ENCODE measurements around the gene PIEZO2. TPM values are rescaled to one million over a fixed set of nuclear protein-coding genes. Genes with fewer than 3 reads are reported as not detected.

The PIEZO2 gene
- total RNA-seq, 1 experiment from 2014 or later, result 10.7 TPM

GRCh38 chr18:11070593-11070992, 78.8 kb downstream of the PIEZO2 start:
- CTCF ChIA-PET, result no interaction called here
- no peak for ATAC-seq
- H3K4me3 Mint-ChIP-seq, result no peak overlapping the region
- H3K9me3 Mint-ChIP-seq, result peaks cover 23% of the 10 kb centered on the region
- no peaks in the 10 kb centered on the region; the same call in 1 of the 2 replicates for H3K27me3 Mint-ChIP-seq (ENCODE audit: low read depth)
- TF ChIP-seq PRRX2 (CRISPR knock-in tag; IDR thresholded peaks at IDR 0.05), result no peak
- no peak for TF ChIP-seq MYBL2 (CRISPR knock-in tag; IDR thresholded peaks at IDR 0.05)
- no peak for TF ChIP-seq CREB1 (CRISPR knock-in tag; IDR thresholded peaks at IDR 0.05)
- TF ChIP-seq ATF2 (CRISPR knock-in tag; IDR thresholded peaks at IDR 0.05; ENCODE audit: borderline replicate concordance, low read depth), result no peak
- TF ChIP-seq, protein P1, sequence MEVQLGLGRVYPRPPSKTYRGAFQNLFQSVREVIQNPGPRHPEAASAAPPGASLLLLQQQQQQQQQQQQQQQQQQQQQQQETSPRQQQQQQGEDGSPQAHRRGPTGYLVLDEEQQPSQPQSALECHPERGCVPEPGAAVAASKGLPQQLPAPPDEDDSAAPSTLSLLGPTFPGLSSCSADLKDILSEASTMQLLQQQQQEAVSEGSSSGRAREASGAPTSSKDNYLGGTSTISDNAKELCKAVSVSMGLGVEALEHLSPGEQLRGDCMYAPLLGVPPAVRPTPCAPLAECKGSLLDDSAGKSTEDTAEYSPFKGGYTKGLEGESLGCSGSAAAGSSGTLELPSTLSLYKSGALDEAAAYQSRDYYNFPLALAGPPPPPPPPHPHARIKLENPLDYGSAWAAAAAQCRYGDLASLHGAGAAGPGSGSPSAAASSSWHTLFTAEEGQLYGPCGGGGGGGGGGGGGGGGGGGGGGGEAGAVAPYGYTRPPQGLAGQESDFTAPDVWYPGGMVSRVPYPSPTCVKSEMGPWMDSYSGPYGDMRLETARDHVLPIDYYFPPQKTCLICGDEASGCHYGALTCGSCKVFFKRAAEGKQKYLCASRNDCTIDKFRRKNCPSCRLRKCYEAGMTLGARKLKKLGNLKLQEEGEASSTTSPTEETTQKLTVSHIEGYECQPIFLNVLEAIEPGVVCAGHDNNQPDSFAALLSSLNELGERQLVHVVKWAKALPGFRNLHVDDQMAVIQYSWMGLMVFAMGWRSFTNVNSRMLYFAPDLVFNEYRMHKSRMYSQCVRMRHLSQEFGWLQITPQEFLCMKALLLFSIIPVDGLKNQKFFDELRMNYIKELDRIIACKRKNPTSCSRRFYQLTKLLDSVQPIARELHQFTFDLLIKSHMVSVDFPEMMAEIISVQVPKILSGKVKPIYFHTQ (CRISPR knock-in tag; IDR thresholded peaks at IDR 0.05), result no peak
- no peak for TF ChIP-seq CREM (CRISPR knock-in tag; IDR thresholded peaks at IDR 0.05)
- TF ChIP-seq SOX15 (CRISPR knock-in tag; IDR thresholded peaks at IDR 0.05), result no peak
- peaks cover 7% of the 10 kb centered on the region for H3K4me1 Mint-ChIP-seq
- DNase-seq (ENCODE audit: low spot score), result no peak
- POLR2A ChIA-PET, result no interaction called here
- H3K27ac Mint-ChIP-seq, result 0 out of 2 replicates have a peak overlapping the region, but pooled peaks have one; percentile 74
- H3K36me3 Mint-ChIP-seq, result peaks cover 16% of the 10 kb centered on the region

DNA sequence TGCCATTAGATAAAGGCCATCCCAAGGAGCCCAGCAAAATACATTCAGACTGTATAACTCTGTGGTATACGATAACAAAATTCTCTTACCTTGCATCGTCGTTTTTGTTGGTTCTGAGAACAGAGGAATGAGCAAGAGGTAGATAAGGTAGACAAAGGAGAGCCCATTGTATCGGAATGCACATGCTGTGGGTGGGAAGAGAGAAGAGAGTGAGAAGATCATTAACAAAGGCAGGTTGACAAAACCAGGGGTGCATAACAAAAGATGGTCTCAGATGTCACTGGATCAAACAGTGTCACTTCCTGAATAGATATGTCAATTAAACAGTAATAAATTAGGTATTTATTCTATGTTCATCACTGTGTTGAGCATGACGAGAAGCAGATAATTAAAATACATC, 83.3 kb downstream of the PIEZO2 start:
- peaks cover 23% of the 10 kb centered on the region for H3K9me3 Mint-ChIP-seq
- ChIA-PET CTCF (no interaction called here), POLR2A (no interaction called here)
- H3K4me3 Mint-ChIP-seq, result no peak overlapping the region
- ATAC-seq (peak; percentile 72), DNase-seq (ENCODE audit: low spot score) (no peak)
- H3K36me3 Mint-ChIP-seq, result peaks cover 17% of the 10 kb centered on the region
- no peak overlapping the region; the same call in 1 of the 2 replicates for H3K27ac Mint-ChIP-seq
- H3K4me1 Mint-ChIP-seq, result peaks cover 16% of the 10 kb centered on the region
- H3K27me3 Mint-ChIP-seq (ENCODE audit: low read depth), result no peaks in the 10 kb centered on the region; the same call in 1 of the 2 replicates
- TF ChIP-seq, protein P2, sequence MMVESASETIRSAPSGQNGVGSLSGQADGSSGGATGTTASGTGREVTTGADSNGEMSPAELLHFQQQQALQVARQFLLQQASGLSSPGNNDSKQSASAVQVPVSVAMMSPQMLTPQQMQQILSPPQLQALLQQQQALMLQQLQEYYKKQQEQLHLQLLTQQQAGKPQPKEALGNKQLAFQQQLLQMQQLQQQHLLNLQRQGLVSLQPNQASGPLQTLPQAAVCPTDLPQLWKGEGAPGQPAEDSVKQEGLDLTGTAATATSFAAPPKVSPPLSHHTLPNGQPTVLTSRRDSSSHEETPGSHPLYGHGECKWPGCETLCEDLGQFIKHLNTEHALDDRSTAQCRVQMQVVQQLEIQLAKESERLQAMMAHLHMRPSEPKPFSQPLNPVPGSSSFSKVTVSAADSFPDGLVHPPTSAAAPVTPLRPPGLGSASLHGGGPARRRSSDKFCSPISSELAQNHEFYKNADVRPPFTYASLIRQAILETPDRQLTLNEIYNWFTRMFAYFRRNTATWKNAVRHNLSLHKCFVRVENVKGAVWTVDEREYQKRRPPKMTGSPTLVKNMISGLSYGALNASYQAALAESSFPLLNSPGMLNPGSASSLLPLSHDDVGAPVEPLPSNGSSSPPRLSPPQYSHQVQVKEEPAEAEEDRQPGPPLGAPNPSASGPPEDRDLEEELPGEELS (CRISPR knock-in tag; IDR thresholded peaks at IDR 0.05), result no peak
- TF ChIP-seq MXD4 (CRISPR knock-in tag; IDR thresholded peaks at IDR 0.05; ENCODE audit: borderline replicate concordance) (no peak), ATF1 (CRISPR knock-in tag; IDR thresholded peaks at IDR 0.05) (no peak), E2F5 (CRISPR knock-in tag; IDR thresholded peaks at IDR 0.05) (no peak), JAZF1 (CRISPR knock-in tag; IDR thresholded peaks at IDR 0.05) (no peak), SP1 (CRISPR knock-in tag; conservative IDR thresholded peaks at IDR 0.05) (no peak), ZBTB21 (CRISPR knock-in tag; IDR thresholded peaks at IDR 0.05; ENCODE audit: borderline replicate concordance) (no peak), TEAD4 (CRISPR knock-in tag; IDR thresholded peaks at IDR 0.05) (no peak), PREB (CRISPR knock-in tag; IDR thresholded peaks at IDR 0.05; ENCODE audit: borderline replicate concordance) (no peak), ETV6 (CRISPR knock-in tag; IDR thresholded peaks at IDR 0.05) (no peak), FOXJ3 (CRISPR knock-in tag; IDR thresholded peaks at IDR 0.05; ENCODE audit: borderline replicate concordance) (no peak), ZNF423 (CRISPR knock-in tag; IDR thresholded peaks at IDR 0.05) (no peak), SMAD4 (CRISPR knock-in tag; IDR thresholded peaks at IDR 0.05) (no peak), SMAD3 (CRISPR knock-in tag; IDR thresholded peaks at IDR 0.05; ENCODE audit: borderline replicate concordance) (no peak)
- TF ChIP-seq, protein P3, sequence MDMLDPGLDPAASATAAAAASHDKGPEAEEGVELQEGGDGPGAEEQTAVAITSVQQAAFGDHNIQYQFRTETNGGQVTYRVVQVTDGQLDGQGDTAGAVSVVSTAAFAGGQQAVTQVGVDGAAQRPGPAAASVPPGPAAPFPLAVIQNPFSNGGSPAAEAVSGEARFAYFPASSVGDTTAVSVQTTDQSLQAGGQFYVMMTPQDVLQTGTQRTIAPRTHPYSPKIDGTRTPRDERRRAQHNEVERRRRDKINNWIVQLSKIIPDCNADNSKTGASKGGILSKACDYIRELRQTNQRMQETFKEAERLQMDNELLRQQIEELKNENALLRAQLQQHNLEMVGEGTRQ (CRISPR knock-in tag; IDR thresholded peaks at IDR 0.05), result no peak
- TF ChIP-seq, protein P4, sequence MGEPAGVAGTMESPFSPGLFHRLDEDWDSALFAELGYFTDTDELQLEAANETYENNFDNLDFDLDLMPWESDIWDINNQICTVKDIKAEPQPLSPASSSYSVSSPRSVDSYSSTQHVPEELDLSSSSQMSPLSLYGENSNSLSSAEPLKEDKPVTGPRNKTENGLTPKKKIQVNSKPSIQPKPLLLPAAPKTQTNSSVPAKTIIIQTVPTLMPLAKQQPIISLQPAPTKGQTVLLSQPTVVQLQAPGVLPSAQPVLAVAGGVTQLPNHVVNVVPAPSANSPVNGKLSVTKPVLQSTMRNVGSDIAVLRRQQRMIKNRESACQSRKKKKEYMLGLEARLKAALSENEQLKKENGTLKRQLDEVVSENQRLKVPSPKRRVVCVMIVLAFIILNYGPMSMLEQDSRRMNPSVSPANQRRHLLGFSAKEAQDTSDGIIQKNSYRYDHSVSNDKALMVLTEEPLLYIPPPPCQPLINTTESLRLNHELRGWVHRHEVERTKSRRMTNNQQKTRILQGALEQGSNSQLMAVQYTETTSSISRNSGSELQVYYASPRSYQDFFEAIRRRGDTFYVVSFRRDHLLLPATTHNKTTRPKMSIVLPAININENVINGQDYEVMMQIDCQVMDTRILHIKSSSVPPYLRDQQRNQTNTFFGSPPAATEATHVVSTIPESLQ (CRISPR knock-in tag; IDR thresholded peaks at IDR 0.05), result no peak
- TF ChIP-seq, protein P5, sequence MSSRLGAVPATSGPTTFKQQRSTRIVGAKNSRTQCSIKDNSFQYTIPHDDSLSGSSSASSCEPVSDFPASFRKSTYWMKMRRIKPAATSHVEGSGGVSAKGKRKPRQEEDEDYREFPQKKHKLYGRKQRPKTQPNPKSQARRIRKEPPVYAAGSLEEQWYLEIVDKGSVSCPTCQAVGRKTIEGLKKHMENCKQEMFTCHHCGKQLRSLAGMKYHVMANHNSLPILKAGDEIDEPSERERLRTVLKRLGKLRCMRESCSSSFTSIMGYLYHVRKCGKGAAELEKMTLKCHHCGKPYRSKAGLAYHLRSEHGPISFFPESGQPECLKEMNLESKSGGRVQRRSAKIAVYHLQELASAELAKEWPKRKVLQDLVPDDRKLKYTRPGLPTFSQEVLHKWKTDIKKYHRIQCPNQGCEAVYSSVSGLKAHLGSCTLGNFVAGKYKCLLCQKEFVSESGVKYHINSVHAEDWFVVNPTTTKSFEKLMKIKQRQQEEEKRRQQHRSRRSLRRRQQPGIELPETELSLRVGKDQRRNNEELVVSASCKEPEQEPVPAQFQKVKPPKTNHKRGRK (CRISPR knock-in tag; IDR thresholded peaks at IDR 0.05; ENCODE audit: borderline replicate concordance), result no peak
